Rectal smooth muscle tissue (tissue), 1 donor: ENCODE results near the gene NLRP4.

ENCODE experiments used
- H3K27ac ChIP-seq: one replicate; pipeline ENCODE4 v1.7.0; 2013; ENCODE audit warnings: low read depth, low read length, inconsistent platforms
- H3K27me3 ChIP-seq: one replicate; pipeline ENCODE4 v1.7.0; 2013; ENCODE audit warnings: low read length; ENCODE audit not compliant: control insufficient read depth, insufficient read depth
- H3K36me3 ChIP-seq: one replicate; pipeline ENCODE4 v1.7.0; 2013; ENCODE audit warnings: low read length; ENCODE audit not compliant: control insufficient read depth, insufficient read depth
- H3K4me1 ChIP-seq: one replicate; pipeline ENCODE4 v1.7.0; 2013; ENCODE audit warnings: low read length; ENCODE audit not compliant: control insufficient read depth, insufficient read depth
- H3K4me3 ChIP-seq: one replicate; pipeline ENCODE4 v1.7.0; 2013; ENCODE audit warnings: low read length
- H3K9ac ChIP-seq: one replicate; pipeline ENCODE4 v1.7.0; 2013; ENCODE audit warnings: low read length

The NLRP4 gene, protein sequence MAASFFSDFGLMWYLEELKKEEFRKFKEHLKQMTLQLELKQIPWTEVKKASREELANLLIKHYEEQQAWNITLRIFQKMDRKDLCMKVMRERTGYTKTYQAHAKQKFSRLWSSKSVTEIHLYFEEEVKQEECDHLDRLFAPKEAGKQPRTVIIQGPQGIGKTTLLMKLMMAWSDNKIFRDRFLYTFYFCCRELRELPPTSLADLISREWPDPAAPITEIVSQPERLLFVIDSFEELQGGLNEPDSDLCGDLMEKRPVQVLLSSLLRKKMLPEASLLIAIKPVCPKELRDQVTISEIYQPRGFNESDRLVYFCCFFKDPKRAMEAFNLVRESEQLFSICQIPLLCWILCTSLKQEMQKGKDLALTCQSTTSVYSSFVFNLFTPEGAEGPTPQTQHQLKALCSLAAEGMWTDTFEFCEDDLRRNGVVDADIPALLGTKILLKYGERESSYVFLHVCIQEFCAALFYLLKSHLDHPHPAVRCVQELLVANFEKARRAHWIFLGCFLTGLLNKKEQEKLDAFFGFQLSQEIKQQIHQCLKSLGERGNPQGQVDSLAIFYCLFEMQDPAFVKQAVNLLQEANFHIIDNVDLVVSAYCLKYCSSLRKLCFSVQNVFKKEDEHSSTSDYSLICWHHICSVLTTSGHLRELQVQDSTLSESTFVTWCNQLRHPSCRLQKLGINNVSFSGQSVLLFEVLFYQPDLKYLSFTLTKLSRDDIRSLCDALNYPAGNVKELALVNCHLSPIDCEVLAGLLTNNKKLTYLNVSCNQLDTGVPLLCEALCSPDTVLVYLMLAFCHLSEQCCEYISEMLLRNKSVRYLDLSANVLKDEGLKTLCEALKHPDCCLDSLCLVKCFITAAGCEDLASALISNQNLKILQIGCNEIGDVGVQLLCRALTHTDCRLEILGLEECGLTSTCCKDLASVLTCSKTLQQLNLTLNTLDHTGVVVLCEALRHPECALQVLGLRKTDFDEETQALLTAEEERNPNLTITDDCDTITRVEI

DNA sequence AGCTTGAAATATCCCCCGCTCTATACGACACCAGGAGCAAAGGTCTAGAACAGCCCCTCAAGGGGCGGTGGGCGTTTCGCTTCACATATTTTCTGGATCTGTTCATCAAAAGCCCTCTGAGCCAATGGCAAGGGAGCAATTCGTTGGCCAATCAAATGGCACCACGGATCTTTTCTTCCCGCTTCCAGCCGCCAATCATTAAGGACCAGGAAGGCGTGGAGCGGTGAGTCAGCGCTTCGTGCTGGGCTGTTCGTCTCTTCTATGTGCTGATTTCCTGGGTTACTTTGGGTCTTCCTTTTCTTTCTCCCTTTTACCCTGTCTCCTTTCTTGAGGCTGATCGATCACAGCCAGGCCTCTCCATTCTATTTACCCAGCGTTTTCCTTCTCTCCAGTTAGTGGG lies at the start of gene NLRP4:
Gene NLRP4 (plus strand): TSS at position 201 of the 400 bp plus-strand sequence. CDS start 15,541 bp downstream, outside the sequence.
- Histone ChIP-seq H3K4me3 (no peak within 1 kb of the TSS), H3K27ac (no peak within 1 kb of the TSS), H3K27me3 (no peaks in the 10 kb centered on the region), H3K4me1 (no peaks in the 10 kb centered on the region), H3K9ac (no peak within 1 kb of the TSS), H3K36me3 (no peaks in the 10 kb centered on the region)

DNA sequence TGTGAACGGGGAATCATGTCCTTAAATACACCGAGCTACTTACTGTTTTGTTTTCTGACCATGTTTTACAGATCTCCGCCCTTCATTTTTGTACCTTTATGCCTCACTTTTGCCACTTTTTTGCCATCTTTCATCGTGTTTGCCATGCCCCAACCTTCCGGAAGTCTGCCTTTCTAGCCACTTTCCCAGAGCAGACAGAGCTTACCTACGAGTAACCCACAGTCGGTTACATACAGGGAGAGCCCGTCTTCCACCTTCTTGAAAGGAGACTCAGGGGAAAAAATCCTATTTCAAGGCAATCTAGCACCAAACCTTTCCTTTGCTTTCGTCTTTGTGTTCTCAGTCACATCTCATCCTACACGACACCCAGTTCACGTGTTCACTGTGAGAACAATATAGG lies 41.3 kb upstream of the NLRP4 start:
- Histone ChIP-seq H3K27me3 (no peaks in the 10 kb centered on the region), H3K4me3 (no peak overlapping the region), H3K27ac (no peak overlapping the region), H3K4me1 (no peaks in the 10 kb centered on the region), H3K36me3 (no peaks in the 10 kb centered on the region), H3K9ac (no peak overlapping the region)

DNA sequence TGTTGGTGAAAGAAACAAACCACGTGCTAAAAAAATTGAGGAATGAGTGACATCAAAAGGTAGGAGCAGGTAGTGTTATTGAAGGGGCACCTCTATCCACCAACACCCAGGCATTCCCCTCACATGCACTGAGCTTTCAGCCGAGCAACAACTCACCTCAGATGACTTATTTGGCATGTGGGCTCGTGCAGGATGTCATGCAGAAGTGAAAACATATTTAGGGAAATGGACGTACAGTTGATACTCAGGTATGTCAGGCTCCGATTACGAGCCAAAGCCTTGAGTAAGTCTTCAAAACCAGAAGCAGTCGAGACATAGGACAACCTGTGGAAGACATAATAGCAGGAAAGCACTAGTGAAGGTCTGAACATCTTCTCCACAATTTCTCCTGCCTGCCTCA lies 34.9 kb upstream of the NLRP4 start:
- no peak overlapping the region for H3K9ac ChIP-seq
- H3K4me3 ChIP-seq, result no peak overlapping the region
- no peaks in the 10 kb centered on the region for H3K27me3 ChIP-seq
- H3K27ac ChIP-seq, result no peak overlapping the region
- H3K4me1 ChIP-seq, result no peaks in the 10 kb centered on the region
- no peaks in the 10 kb centered on the region for H3K36me3 ChIP-seq

DNA sequence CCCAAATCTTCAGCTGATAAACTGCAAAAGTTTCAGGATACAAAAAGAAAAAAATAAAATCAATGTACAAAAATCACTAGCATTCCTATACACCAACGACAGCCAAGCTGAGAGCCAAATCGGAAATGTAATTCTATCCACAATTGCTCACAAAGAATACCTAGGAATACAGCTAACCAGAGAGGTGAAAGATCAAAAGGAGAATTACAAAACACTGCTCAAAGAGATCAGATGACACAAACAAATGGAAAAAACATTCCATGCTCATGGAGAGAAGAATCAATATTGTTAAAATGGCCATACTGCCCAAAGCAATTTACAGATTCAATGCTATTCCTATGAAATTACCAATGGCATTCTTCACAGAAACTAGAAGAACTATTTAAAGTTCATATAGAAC lies 34.1 kb upstream of the NLRP4 start:
- H3K27ac ChIP-seq, result no peak overlapping the region
- no peaks in the 10 kb centered on the region for H3K36me3 ChIP-seq
- H3K27me3 ChIP-seq, result no peaks in the 10 kb centered on the region
- H3K4me1 ChIP-seq, result no peaks in the 10 kb centered on the region
- H3K4me3 ChIP-seq, result no peak overlapping the region
- H3K9ac ChIP-seq, result no peak overlapping the region

DNA sequence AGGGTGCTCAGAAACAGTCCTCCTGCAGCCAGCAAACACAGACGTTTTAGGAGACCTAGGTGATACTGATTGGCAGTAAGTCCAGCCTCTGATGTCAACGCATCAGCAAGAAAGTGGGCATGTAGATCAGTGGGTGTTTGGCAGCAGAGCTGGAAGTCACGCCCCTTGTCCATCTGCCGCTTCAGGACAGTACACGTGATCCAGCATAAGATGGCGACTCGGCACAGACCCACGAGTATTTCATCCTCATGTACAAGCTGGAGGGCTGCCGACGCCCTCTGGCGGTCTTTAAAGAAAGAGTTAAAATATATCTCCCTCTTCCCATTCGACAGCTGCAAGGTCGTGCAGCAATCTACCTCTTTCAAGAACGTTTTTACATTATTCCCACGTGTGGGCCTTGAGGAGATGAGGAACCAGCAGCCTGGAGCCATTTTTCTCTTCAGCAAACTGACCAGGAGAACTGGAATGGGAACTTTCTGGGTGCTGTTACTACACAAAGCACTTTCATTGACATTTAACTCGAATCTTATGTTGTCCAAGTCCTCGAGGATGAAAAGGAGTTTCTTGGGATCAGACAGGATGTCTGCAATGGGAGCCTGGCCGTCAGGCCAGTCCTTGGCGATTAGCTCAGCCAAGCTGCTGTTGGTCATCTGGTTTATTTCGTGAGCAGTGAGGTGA lies 26.8 kb upstream of the NLRP4 start:
- Histone ChIP-seq H3K36me3 (no peaks in the 10 kb centered on the region), H3K4me1 (no peaks in the 10 kb centered on the region)

DNA sequence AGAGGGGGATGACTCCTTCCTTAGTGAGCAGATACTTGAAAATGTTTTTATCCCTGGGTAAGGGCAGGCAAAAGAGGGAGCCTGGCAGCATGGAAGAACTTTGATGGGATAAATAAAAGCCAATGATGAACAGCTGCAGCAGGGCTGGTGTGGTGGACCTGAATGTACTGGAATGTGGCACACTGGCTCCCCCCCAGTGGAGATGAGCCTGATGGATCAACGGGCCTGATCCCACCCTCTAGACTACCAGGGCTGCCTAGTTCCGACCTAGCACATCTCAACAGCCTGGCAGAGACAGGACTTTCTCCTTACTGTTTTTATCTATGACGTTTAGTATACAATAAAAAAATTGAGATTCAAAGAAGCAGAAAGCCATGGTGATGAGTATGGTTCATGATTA lies 25.0 kb upstream of the NLRP4 start:
- H3K27me3 ChIP-seq, result no peaks in the 10 kb centered on the region
- H3K4me1 ChIP-seq, result no peaks in the 10 kb centered on the region
- no peaks in the 10 kb centered on the region for H3K36me3 ChIP-seq
- H3K4me3 ChIP-seq, result no peak overlapping the region
- H3K27ac ChIP-seq, result no peak overlapping the region
- H3K9ac ChIP-seq, result no peak overlapping the region

More for the DNA sequence above, 26.8 kb upstream of the NLRP4 start:
- H3K4me3 ChIP-seq, result no peak overlapping the region
- no peak overlapping the region for H3K9ac ChIP-seq
- H3K27ac ChIP-seq, result no peak overlapping the region
- H3K27me3 ChIP-seq, result no peaks in the 10 kb centered on the region

DNA sequence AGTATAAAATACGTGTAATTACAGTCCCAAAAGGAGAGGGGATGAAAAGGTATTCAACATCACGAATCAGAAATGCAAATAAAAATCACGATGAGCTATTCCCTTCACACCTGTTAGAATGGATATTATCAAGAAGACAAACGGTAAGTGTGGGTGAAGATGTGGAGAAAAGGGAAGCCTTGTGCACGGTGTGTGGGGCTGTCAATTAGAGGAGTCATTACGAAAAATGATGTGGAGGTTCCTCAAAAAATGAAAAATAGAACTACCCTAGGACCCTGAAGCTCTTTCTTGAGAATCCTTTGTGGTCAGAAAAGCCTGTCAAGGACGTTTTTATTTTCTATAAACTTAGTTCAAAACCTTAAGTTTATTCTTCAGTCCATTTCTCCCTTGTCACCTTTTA lies 23.9 kb upstream of the NLRP4 start:
- no peak overlapping the region for H3K9ac ChIP-seq
- H3K27me3 ChIP-seq, result no peaks in the 10 kb centered on the region
- H3K36me3 ChIP-seq, result no peaks in the 10 kb centered on the region
- H3K4me3 ChIP-seq, result no peak overlapping the region
- H3K4me1 ChIP-seq, result no peaks in the 10 kb centered on the region
- no peak overlapping the region for H3K27ac ChIP-seq

DNA sequence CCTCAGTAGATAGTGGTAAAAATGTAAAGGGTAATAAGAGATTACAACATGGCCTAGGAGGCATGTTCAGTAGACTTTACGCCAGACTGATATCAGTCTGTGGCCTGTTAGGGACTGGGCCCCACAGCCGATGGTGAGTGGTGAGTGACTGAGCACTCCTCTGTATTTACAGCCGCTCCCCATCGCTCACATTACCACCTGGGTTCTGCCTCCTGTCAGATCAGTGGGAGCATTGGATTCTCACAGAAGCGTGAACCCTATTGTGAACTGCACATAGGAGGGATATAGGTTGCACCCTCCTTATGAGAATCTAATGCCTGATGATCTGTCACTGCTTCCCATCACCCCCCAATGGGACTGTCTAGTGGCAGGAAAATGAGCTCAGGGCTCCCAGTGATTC lies 22.4 kb upstream of the NLRP4 start:
- no peaks in the 10 kb centered on the region for H3K27me3 ChIP-seq
- H3K9ac ChIP-seq, result no peak overlapping the region
- H3K36me3 ChIP-seq, result no peaks in the 10 kb centered on the region
- no peaks in the 10 kb centered on the region for H3K4me1 ChIP-seq
- H3K4me3 ChIP-seq, result no peak overlapping the region
- H3K27ac ChIP-seq, result no peak overlapping the region

DNA sequence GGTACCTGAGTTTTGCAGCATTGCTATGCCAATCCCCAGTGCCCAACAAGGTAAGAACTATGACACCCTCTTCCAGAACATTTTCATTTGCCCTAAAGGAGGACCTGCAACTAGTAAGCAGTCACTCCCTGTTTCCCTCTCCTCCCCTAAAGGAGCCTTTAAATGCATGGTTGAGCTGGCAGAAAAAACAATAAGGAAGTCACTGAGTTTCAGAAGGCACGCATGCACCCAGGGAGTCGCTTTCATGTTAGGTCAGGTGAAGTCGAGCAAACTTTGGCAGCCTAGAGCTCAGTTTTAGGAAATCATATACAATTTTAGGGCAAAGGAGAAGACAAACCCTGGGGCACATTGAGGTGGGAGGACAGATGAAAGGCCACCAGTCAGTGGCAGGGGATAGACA lies 16.3 kb upstream of the NLRP4 start:
- no peak overlapping the region for H3K27ac ChIP-seq
- H3K9ac ChIP-seq, result no peak overlapping the region
- H3K36me3 ChIP-seq, result no peaks in the 10 kb centered on the region
- H3K4me1 ChIP-seq, result no peaks in the 10 kb centered on the region
- no peak overlapping the region for H3K4me3 ChIP-seq
- H3K27me3 ChIP-seq, result no peaks in the 10 kb centered on the region

DNA sequence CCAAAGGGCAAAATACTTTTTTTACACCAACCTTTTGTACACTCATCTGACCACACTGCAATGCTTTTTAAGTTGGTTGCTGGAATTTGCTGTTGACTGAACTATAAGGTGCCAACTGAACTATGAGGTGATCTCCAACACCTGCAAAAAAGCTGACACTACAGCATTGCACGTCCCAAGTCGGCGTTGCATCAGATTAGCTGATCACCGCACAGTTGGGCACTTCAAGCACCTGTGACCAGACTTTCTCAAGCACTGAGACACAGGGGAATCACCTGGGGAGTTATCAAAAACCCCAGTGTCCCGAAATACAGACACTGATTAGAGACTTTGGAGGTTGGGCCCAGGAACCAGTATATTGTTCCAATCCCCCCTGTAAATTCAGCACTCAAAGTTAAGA lies 5.7 kb upstream of the NLRP4 start:
- H3K4me1 ChIP-seq, result no peaks in the 10 kb centered on the region
- H3K27ac ChIP-seq, result no peak overlapping the region
- H3K36me3 ChIP-seq, result no peaks in the 10 kb centered on the region
- no peak overlapping the region for H3K9ac ChIP-seq
- H3K27me3 ChIP-seq, result no peaks in the 10 kb centered on the region
- no peak overlapping the region for H3K4me3 ChIP-seq

DNA sequence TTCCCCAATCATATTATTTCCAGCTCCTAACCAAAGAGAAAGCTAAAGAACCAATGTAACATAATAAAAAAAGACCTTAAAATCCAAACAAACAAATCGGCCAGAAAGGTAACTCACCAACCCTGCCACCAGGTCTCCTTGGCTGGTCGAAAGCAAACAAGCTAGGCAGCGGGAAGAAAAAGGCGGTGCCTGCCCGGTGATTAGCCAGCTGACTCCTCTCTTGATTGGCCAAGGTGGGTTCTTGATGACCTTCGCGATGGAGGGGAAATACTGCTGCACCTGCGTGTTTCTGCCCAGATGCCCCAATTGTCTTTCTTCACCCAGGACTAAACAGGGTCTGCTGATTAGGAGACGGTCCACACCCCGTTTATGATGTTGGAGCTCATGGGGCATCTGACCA lies 4.5 kb upstream of the NLRP4 start, which contains the start of gene NLRP11:
Gene NLRP11 (minus strand): TSS at position 154 of the 400 bp plus-strand sequence. CDS start 13,825 bp downstream, outside the sequence.
- Histone ChIP-seq H3K4me1 (no peaks in the 10 kb centered on the region), H3K36me3 (no peaks in the 10 kb centered on the region), H3K9ac (no peak within 1 kb of the TSS)

DNA sequence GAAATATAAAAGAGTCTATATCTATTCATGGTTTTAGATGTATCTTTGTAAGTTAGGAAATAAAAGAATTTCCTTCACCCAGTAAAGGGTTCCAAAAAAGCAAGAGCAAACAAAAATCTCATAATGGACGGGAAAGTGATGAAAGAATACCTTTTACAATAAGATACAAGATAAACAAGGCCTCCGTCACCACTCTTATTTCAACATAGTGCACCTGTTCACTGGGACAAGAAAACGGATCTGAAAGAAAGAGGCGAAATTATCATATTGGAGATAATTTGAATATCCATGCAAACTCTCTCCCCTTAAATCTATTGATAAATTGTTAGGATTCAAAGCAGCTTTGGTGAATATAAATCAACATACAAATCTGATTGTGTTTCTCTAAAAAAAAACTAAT lies 3.7 kb upstream of the NLRP4 start:
- Histone ChIP-seq H3K9ac (no peak overlapping the region), H3K27ac (no peak overlapping the region), H3K4me1 (no peaks in the 10 kb centered on the region), H3K4me3 (no peak overlapping the region), H3K36me3 (no peaks in the 10 kb centered on the region), H3K27me3 (no peaks in the 10 kb centered on the region)

More for the DNA sequence above, 4.5 kb upstream of the NLRP4 start, which contains the start of gene NLRP11:
- no peaks in the 10 kb centered on the region for H3K27me3 ChIP-seq
- no peak within 1 kb of the TSS for H3K4me3 ChIP-seq
- H3K27ac ChIP-seq, result no peak within 1 kb of the TSS
